WI38 (cell line): Measurements from ENCODE around the gene GBE1.

ENCODE experiments used
- H3K4me3 ChIP-seq: 2 replicates; pipeline ENCODE4 v1.5.1; 2011; ENCODE audit warnings: low read depth, mild to moderate bottlenecking, control low read depth, low read length
- TF ChIP-seq, protein P1 (sequence below): IDR thresholded peaks from 2 replicates; pipeline ENCODE4 v1.5.1; 2012; ENCODE audit warnings: low read depth, mild to moderate bottlenecking, control low read depth, low read length

The GBE1 gene

DNA sequence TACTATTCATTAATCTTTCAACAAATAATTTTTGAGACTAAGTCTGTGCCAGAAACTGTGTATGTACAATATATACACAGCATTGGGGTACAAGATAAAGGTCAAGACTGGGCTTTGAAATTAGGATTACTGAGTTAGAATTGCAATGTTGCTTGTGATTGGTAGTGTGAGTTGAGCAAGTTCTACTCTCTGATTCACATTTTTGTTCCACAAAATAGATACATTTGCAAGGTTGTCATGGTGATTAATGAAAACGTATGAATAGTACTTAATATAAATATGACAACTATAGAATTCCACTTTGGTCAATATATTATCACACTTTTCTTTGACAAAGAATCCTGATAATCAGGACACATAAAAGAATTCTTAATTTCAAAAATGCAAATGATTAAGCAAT lies 314.6 kb downstream of the GBE1 start:
- no peak overlapping the region for H3K4me3 ChIP-seq
- TF ChIP-seq, protein P1, sequence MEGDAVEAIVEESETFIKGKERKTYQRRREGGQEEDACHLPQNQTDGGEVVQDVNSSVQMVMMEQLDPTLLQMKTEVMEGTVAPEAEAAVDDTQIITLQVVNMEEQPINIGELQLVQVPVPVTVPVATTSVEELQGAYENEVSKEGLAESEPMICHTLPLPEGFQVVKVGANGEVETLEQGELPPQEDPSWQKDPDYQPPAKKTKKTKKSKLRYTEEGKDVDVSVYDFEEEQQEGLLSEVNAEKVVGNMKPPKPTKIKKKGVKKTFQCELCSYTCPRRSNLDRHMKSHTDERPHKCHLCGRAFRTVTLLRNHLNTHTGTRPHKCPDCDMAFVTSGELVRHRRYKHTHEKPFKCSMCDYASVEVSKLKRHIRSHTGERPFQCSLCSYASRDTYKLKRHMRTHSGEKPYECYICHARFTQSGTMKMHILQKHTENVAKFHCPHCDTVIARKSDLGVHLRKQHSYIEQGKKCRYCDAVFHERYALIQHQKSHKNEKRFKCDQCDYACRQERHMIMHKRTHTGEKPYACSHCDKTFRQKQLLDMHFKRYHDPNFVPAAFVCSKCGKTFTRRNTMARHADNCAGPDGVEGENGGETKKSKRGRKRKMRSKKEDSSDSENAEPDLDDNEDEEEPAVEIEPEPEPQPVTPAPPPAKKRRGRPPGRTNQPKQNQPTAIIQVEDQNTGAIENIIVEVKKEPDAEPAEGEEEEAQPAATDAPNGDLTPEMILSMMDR = no peak

- H3K4me3 ChIP-seq = no peak overlapping the region
- TF ChIP-seq, protein P1 = no peak
These were observed 315.7 kb downstream of the GBE1 start for GRCh38 chr3:81445712-81446111.

DNA sequence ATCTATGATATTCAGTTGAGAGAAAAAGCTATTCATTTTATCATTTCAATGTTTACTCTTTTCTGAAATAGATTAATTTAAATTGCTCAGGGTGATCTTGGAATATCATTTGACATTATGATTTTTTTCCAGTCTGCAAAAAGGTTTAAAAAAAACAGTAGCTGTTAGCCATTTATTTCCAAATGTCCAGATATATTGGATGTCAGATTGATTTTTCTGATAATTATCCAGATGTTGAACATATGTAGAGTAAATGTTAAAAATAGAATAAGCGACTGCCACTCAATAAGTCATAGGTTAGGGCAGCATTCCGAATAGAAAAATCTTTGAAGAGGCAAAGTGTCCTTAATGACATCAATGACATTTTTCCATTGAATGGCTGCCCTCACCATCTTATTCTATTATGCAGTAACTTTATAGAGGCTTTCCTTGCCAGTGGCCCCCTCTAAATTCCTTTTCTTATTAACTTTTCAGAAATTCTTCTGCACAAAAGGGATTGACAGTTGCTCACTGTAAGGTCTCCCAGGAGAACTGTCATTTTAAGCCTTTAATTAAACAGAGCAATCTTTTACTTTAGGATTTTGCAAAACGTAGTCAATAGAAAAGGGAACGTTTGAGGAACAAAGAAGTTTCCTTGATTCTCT lies 316.5 kb downstream of the GBE1 start:
- TF ChIP-seq, protein P1 = no peak

GRCh38 chr3:81443958-81444357 lies 317.5 kb downstream of the GBE1 start:
- H3K4me3 ChIP-seq = no peak overlapping the region
- TF ChIP-seq, protein P1 = no peak

More for the DNA sequence above, 316.5 kb downstream of the GBE1 start:
- H3K4me3 ChIP-seq = no peak overlapping the region

GRCh38 chr3:81443457-81443782 lies 318.0 kb downstream of the GBE1 start:
- no peak overlapping the region for H3K4me3 ChIP-seq
- TF ChIP-seq, protein P1 = no peak

DNA sequence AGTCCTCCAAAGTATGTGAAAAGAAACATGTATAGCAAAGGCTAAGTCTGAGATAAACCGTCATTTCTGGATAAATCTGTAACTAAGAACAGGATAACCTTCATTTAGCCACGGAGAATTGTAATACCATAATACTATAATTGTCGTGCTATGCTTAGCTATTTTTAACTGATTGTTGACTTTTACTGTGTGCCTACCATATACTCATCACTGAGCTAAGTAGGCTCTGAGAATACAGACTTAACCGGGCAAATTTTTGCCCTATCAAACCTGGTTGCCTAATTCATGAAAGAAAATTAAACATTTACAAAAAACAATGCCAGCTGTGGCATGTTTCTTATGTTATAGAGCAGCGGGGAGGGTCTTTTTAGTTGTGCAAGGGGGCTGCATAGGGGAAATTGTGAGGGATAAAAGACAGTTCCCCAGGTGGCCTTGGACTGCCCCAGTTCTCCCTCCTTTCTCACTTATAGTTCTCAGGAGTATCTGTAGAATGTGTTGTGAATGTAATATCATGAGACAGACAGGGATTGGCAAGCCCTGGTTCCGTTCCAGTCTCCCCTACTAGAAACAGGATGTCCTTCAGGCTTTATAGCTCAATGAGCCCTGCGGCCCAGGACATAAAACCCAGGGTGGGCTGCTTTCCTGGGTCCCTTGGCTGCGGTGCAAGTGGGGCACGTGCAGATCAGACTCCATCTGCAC lies 318.5 kb downstream of the GBE1 start:
- TF ChIP-seq, protein P1 = no peak
- no peak overlapping the region for H3K4me3 ChIP-seq

- TF ChIP-seq, protein P1 = no peak
- no peak overlapping the region for H3K4me3 ChIP-seq
These were observed 320.8 kb downstream of the GBE1 start for GRCh38 chr3:81440661-81441060.
